Measurements from ENCODE around the gene METTL1.

METTL1 gene

DNA sequence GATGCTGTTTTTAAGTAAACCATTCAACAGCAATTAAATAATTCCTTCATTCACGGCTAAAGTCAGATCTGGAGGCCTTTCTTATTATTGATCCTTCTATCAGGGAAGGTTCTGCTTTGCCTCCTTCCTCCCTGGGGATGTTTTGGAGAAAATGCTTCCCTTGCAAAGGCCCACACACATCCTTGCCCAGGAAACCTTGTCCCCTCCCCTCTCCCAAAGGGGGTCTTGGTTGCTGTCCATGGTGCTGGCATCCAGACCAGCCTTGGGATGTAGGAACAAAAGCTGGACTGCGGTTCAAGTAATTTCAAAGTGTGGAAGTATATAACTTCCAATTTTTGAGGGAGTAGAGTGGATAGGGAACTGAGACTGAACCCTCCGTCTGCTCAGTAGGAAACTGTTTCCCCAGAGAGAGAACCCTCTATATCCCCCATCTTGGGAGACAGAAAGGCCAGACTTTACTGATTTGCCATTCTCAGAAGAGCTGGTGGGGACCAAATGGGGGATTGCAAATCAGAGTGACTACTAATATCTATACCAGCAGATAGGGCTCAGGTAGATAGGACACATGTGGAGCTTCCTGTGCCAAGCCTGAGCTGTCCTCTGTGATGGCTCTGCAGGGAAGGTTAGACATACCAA lies 11.4 kb downstream of the METTL1 start:
- Histone ChIP-seq H3K4me3 (no peak overlapping the region), H3K9me3 (no peaks in the 10 kb centered on the region), H3K27me3 (peaks cover 0 to 46% of the 10 kb centered on the region in 2 donors), H3K36me3 (peaks cover 0 to 14% (median 12%) of the 10 kb centered on the region in 3 donors), H3K27ac (no peak overlapping the region), H3K4me1 (peaks cover 0 to 19% (median 14%) of the 10 kb centered on the region in 4 donors)
- intact Hi-C loops (cut with DNase I; ENCODE audit: low total_unique reads): no loop called here
- TF ChIP-seq, protein P1, sequence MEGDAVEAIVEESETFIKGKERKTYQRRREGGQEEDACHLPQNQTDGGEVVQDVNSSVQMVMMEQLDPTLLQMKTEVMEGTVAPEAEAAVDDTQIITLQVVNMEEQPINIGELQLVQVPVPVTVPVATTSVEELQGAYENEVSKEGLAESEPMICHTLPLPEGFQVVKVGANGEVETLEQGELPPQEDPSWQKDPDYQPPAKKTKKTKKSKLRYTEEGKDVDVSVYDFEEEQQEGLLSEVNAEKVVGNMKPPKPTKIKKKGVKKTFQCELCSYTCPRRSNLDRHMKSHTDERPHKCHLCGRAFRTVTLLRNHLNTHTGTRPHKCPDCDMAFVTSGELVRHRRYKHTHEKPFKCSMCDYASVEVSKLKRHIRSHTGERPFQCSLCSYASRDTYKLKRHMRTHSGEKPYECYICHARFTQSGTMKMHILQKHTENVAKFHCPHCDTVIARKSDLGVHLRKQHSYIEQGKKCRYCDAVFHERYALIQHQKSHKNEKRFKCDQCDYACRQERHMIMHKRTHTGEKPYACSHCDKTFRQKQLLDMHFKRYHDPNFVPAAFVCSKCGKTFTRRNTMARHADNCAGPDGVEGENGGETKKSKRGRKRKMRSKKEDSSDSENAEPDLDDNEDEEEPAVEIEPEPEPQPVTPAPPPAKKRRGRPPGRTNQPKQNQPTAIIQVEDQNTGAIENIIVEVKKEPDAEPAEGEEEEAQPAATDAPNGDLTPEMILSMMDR (IDR thresholded peaks at IDR 0.05): no peak
- DNase-seq: no peak

DNA sequence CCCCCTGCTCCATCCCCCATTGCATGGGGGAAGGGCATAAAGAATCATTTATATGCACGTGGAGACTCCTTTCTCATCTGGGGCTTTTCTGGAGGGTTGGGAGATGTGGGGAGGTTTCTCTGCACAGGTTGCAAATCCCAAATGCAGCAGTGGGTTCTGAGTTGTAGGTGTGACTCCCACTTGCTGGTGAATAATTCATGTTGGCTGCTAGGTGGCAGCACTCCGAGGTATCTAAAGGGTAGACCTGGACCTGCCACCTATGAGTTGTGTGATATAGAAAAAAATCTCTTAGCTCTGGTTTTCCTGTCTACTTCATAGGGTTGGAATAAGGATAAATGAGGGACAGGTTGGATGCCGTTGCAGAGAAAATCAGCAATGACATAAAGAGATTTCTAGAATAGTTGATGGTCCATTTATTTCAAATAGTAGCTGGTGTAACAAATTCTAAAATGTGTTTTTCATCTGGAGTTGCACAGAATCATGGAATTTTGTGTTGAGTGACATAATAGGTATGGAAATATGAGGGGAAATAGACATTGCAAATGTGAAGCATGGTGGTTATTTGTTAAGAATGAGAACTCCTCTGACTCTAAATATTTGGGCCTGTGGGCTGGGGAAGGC lies 12.4 kb downstream of the METTL1 start:
- intact Hi-C loops (cut with DNase I; ENCODE audit: low total_unique reads): no loop called here
- DNase-seq: no peak
- Histone ChIP-seq H3K4me3 (no peak overlapping the region), H3K27ac (no peak overlapping the region), H3K4me1 (peaks cover 0 to 14% (median 7%) of the 10 kb centered on the region in 4 donors), H3K27me3 (peaks cover 0 to 36% of the 10 kb centered on the region in 2 donors), H3K36me3 (peaks cover 0 to 14% (median 12%) of the 10 kb centered on the region in 3 donors), H3K9me3 (no peaks in the 10 kb centered on the region)
- TF ChIP-seq, protein P1 (IDR thresholded peaks at IDR 0.05): no peak

DNA sequence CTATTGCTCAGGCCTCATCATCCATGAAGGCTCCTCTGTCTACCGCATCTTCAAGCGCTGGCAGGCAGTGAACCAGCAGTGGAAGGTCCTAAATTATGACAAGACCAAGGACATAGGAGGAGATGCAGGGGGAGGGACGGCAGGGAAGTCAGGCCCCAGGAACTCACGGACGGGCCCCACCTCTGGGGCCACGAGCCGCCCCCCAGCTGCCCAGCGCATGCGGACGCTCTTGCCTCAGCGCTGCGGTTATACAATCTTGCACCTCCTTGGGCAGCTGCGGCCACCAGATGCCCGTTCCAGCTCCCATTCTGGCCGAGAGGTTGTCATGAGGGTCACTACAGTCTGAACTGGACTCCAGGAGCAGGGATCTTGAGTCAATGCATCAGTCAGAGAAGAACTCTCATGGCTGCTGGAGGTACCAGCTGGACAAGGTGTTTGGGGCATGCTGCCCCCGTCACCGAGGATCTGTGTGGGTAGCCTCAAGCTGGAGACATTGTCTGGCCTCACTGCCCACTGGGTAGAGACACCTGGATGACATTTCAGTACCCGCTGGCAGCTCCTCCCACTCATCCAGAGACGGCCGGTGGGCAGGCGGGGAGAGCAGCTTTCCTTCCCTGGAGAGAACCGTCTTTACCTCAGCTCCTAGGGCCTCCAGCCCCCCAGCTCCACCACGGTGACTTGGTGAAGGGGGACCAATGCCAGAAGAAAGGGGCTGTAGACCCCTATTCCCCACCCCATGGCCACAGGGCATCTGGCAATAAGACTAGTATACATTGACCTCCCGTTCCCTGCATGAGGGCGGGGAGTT lies 13.1 kb downstream of the METTL1 start:
- H3K27me3 ChIP-seq: peaks cover 0 to 29% of the 10 kb centered on the region in 2 donors
- H3K9me3 ChIP-seq: no peaks in the 10 kb centered on the region
- TF ChIP-seq, protein P1 (IDR thresholded peaks at IDR 0.05): no peak
- H3K4me1 ChIP-seq: peaks cover 0 to 18% (median 8%) of the 10 kb centered on the region in 4 donors
- H3K4me3 ChIP-seq: no peak overlapping the region
- H3K36me3 ChIP-seq: peaks cover 0 to 14% (median 12%) of the 10 kb centered on the region in 3 donors
- intact Hi-C loops (cut with DNase I; ENCODE audit: low total_unique reads): no loop called here
- H3K27ac ChIP-seq: no peak overlapping the region
- no peak for DNase-seq

DNA sequence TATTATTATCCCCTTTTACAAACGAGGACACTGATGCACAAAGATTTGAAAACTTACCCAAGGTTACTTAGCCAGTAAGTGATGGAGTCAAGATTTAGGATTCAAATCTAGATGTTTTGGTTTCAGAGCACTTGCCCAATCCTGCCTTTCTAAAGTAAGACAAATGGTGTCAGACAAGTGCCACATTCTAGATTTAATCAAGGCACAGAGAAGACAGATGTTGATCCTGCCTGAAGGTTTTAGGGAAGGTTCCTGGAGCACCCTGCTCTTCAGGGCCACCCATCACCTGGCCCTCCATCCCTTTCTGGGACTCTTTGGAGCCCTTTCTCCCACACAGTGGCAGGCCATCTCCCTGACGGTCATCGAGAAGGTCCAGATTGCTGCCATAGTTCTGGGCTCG lies 14.1 kb downstream of the METTL1 start:
- no peaks in the 10 kb centered on the region for H3K9me3 ChIP-seq
- no peak overlapping the region for H3K4me3 ChIP-seq
- H3K36me3 ChIP-seq: peaks cover 0 to 14% (median 12%) of the 10 kb centered on the region in 3 donors
- peaks cover 0 to 19% of the 10 kb centered on the region in 2 donors for H3K27me3 ChIP-seq
- DNase-seq: no peak
- TF ChIP-seq, protein P1 (IDR thresholded peaks at IDR 0.05): no peak
- intact Hi-C loops (cut with DNase I; ENCODE audit: low total_unique reads): no loop called here
- no peak overlapping the region for H3K27ac ChIP-seq
- H3K4me1 ChIP-seq: peaks cover 0 to 21% (median 11%) of the 10 kb centered on the region in 4 donors

DNA sequence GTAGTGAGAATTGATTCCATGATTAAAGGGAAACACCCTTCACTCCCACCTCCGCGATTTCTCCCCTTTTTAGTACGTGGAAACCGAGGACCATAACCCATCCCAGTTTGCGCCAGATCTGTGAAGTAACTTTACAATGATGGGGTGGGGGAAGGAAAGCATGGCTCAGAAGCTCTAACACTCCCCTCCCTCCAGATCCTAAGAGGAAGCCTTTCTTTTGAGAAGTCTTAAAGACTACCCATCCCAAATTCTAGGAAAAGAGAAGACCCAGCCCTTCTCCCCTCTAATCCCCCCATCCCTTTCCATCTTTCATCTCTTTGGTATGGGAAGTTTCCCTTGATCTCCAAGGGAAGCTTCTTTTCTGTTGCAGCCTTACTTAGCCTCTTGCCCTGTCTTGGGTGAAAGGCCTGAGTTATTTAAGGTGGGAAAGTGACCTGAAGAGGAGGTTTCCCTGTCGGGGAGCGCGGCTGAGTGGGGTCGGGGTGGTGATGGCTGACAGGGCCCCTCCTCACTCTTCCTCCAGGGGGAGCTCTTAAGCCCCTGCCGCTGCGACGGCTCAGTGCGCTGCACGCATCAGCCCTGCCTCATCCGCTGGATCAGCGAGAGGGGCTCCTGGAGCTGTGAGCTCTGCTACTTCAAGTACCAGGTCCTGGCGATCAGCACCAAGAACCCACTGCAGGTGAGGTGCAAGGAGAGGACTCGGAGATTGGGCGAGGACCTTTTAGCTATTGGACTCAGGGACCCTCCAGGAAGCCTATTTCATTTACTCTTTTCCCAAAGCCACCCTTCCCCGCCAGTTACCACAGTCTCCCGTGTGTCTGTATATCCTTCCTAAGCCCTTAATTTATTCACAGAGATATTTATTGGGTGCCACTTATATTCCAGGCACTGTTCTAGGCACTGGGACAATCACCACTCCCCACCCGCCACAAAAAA lies 15.2 kb downstream of the METTL1 start:
- no peak for DNase-seq
- Histone ChIP-seq H3K27ac (no peak overlapping the region), H3K4me3 (peak overlapping the region; percentile 74), H3K4me1 (peaks cover 0 to 23% (median 14%) of the 10 kb centered on the region in 4 donors), H3K36me3 (peaks cover 0 to 14% (median 12%) of the 10 kb centered on the region in 3 donors), H3K9me3 (no peaks in the 10 kb centered on the region), H3K27me3 (peaks cover 0 to 9% of the 10 kb centered on the region in 2 donors)
- TF ChIP-seq, protein P1 (IDR thresholded peaks at IDR 0.05): peak; percentile 15 to 31
- intact Hi-C loops (cut with DNase I; ENCODE audit: low total_unique reads): no loop called here
